Endothelial cell of umbilical vein (primary cell): ENCODE results near the gene BCAR1. TPM values are rescaled to one million over a fixed set of nuclear protein-coding genes. Genes with fewer than 3 reads are reported as not detected.

Source experiments
- BruUV-seq: library from RNA; stranded (reverse); fragments of 400-500 nt; replicated peaks from 2 replicates; lab custom pipeline; 2021; lab: Mats Ljungman, UMichigan
- CTCF ChIA-PET: fragments of 300-600, 350-600 bp; sonication (Branson Sonifier 250); formaldehyde crosslinking; loops from one replicate; lab custom pipeline; 2021; ENCODE audit warnings: antibody characterized with exemption, inconsistent platforms; lab: Charles Lee
- POLR2A ChIA-PET: fragments of 300-600, 350-600 bp; sonication (Branson Sonifier 250); formaldehyde crosslinking; loops from one replicate; lab custom pipeline; 2021; ENCODE audit warnings: antibody characterized with exemption, inconsistent platforms; lab: Charles Lee
- DNase-seq: peaks from one replicate; pipeline ENCODE4 v3.0.0-alpha.2; 2011; ENCODE audit warnings: low read depth, low spot score
- FAIRE-seq: peaks from 2 replicates; lab custom pipeline; 2011; peaks lifted over from hg19 to GRCh38; lab: Jason Lieb, UNC
- H2AFZ ChIP-seq: 2 replicates; pipeline ENCODE4 v1.6.0; 2012; ENCODE audit warnings: low read depth, low read length, control low read depth, inconsistent platforms
- H3K27ac ChIP-seq: 2 replicates; pipeline ENCODE4 v1.5.1; 2011; ENCODE audit warnings: low read depth, mild to moderate bottlenecking, control low read depth, low read length, moderate library complexity; ENCODE audit not compliant: insufficient read depth
- H3K27me3 ChIP-seq, 2 experiments: 2 replicates each; pipeline versions ENCODE4 v1.6.0 to v1.6.1; 2011; ENCODE audit warnings: low read length in 2 of 2, mixed read lengths in 1 of 2; ENCODE audit not compliant: control insufficient read depth in 2 of 2, insufficient read depth in 2 of 2
- H3K36me3 ChIP-seq, 2 experiments: 2 replicates in 1 of 2; 3 replicates in 1 of 2; pipeline ENCODE4 v1.5.1; 2011; ENCODE audit warnings: low read length in 2 of 2, mild to moderate bottlenecking in 1 of 2, moderate library complexity in 1 of 2; ENCODE audit not compliant: control insufficient read depth in 2 of 2, insufficient read depth in 2 of 2; ENCODE audit errors: extremely low read depth in 1 of 2
- H3K4me1 ChIP-seq: 3 replicates; pipeline ENCODE4 v1.5.1; 2011; ENCODE audit warnings: mild to moderate bottlenecking, low read length; ENCODE audit not compliant: control insufficient read depth, insufficient read depth; ENCODE audit errors: extremely low read depth
- H3K4me2 ChIP-seq: 2 replicates; pipeline ENCODE4 v1.6.1; 2011; ENCODE audit warnings: low read length, control low read depth, mixed read lengths; ENCODE audit not compliant: insufficient read depth
- H3K4me3 ChIP-seq, 3 experiments: fragments of 200-600 bp in 1 of 3; sonication (generic), shearing (Covaris generic) in 1 of 3; replicated peaks in 1 of 3; 2 replicates each; pipeline ENCODE4 v1.5.1; 2011 to 2016; ENCODE audit warnings: control low read depth in 3 of 3, low read length in 3 of 3, mild to moderate bottlenecking in 2 of 3, inconsistent platforms in 1 of 3, low read depth in 1 of 3, moderate library complexity in 1 of 3; ENCODE audit not compliant: insufficient read depth in 1 of 3
- H3K79me2 ChIP-seq: 2 replicates; pipeline ENCODE4 v1.6.0; 2012; ENCODE audit warnings: low read length, inconsistent platforms; ENCODE audit not compliant: control insufficient read depth, insufficient read depth
- H3K9ac ChIP-seq: replicated peaks from 2 replicates; pipeline ENCODE3; 2011; ENCODE audit warnings: low read length, control low read depth; ENCODE audit not compliant: insufficient read depth; ENCODE audit errors: extremely low read depth
- H3K9me1 ChIP-seq: replicated peaks from 3 replicates; pipeline ENCODE4 v1.6.0; 2011; ENCODE audit warnings: mild to moderate bottlenecking, low read length; ENCODE audit not compliant: control insufficient read depth, insufficient read depth; ENCODE audit errors: extremely low read depth
- H3K9me3 ChIP-seq: replicated peaks from 2 replicates; pipeline ENCODE4 v1.5.1; 2012; ENCODE audit warnings: low read length, inconsistent platforms; ENCODE audit not compliant: control insufficient read depth, insufficient read depth
- H4K20me1 ChIP-seq: replicated peaks from 2 replicates; pipeline ENCODE3; 2011; ENCODE audit warnings: mild to moderate bottlenecking, low read length; ENCODE audit not compliant: control insufficient read depth, insufficient read depth; ENCODE audit errors: extremely low read depth
- FOS ChIP-seq: IDR thresholded peaks from 2 replicates; pipeline ENCODE4 v1.6.1; 2011; ENCODE audit warnings: mild to moderate bottlenecking, low read length, moderate library complexity, borderline replicate concordance; ENCODE audit not compliant: insufficient read depth
- GATA2 ChIP-seq: IDR thresholded peaks from 2 replicates; pipeline ENCODE4 v1.7.0; 2011; ENCODE audit warnings: low read depth, mild to moderate bottlenecking, moderate library complexity, mixed read lengths, low read length; ENCODE audit not compliant: insufficient read length, insufficient read depth
- MAX ChIP-seq: IDR thresholded peaks from 2 replicates; pipeline ENCODE4 v1.6.1; 2011; ENCODE audit not compliant: insufficient read depth, insufficient read length
- MYC ChIP-seq: IDR thresholded peaks from one replicate; pipeline ENCODE4 v1.6.1; 2011; ENCODE audit warnings: mild to moderate bottlenecking, low read depth, low read length
- POLR2AphosphoS5 ChIP-seq: IDR thresholded peaks from 2 replicates; pipeline ENCODE4 v1.6.1; 2012; ENCODE audit warnings: low read depth, mild to moderate bottlenecking, control low read depth, low read length, moderate library complexity; ENCODE audit not compliant: insufficient read depth
- dilution Hi-C: fragments of 300-500 bp; cut with MboI; formaldehyde crosslinking; loops from one replicate; pipeline ENCODE4 v1.15.0; 2019; ENCODE audit warnings: low sequenced_read_pairs; ENCODE audit not compliant: extremely low pct_ligation_motif_present
- intact Hi-C: fragments of 100-400 bp; cut with micrococcal nuclease; formaldehyde crosslinking; loops from one replicate; pipeline ENCODE4 v1.10.0; 2022
- polyA plus RNA-seq, 4 experiments: library from polyadenylated mRNA; depleted of rRNA in 3 of 4; stranded (reverse) in 3 of 4; unstranded in 1 of 4; fragments of >200 nt; gene quantifications; 2 replicates each; pipeline versions ENCODE4 v1.2.1 to v1.2.3, GENCODE V29; 2011 to 2012; ENCODE audit warnings: missing spikeins in 1 of 4
- total RNA-seq: library from RNA; stranded (reverse); gene quantifications from 2 replicates; pipeline ENCODE4 v1.2.3, GENCODE V29; 2021

The BCAR1 gene
- total and polyA plus RNA-seq, 2 donors (not counting 3 experiments of a cell fraction or from before 2014, with no cell fraction given): 171 to 267 TPM

- Histone ChIP-seq H2AFZ (no peak overlapping the region), H3K9me1 (no peaks in the 10 kb centered on the region), H3K27ac (peak overlapping the region; percentile 48), H3K79me2 (peaks cover 94% of the 10 kb centered on the region), H3K4me2 (no peak overlapping the region), H4K20me1 (no peaks in the 10 kb centered on the region), H3K4me1 (peaks cover 10% of the 10 kb centered on the region), H3K9me3 (no peaks in the 10 kb centered on the region), H3K9ac (no peak overlapping the region), H3K27me3 (no peaks in the 10 kb centered on the region), H3K4me3 (no peak overlapping the region), H3K36me3 (peaks cover 30 to 85% of the 10 kb centered on the region in 2 experiments)
- POLR2A ChIA-PET: no interaction called here
- FAIRE-seq (no peak), DNase-seq (no peak)
- dilution Hi-C loops: no loop called here
- no TSS peak for BruUV-seq
- intact Hi-C loops: no loop called here
- CTCF ChIA-PET: interaction anchor here (0.7 to 6.5 kb wide), 11 partner anchors 102 to 164 kb away, joined by 3 to 120 read pairs (median 5); no protein-coding TSS in a partner anchor
- no peak for TF ChIP-seq MYC
- no peak for TF ChIP-seq GATA2
Observed at GRCh38 chr16:75238132-75238852, 13.1 kb downstream of the BCAR1 start.

GRCh38 chr16:75237398-75238131 is 13.9 kb downstream of the BCAR1 start:
- no peaks in the 10 kb centered on the region for H3K9me3 ChIP-seq
- no peak overlapping the region for H2AFZ ChIP-seq
- H3K27ac ChIP-seq: no peak overlapping the region
- no peaks in the 10 kb centered on the region for H4K20me1 ChIP-seq
- intact Hi-C loops (no loop called here), dilution Hi-C loops (no loop called here)
- DNase-seq (no peak), FAIRE-seq (no peak)
- H3K27me3 ChIP-seq: no peaks in the 10 kb centered on the region
- H3K79me2 ChIP-seq: peaks cover 91% of the 10 kb centered on the region
- no peak overlapping the region for H3K4me3 ChIP-seq
- ChIA-PET CTCF (interaction anchor here (1.3 to 6.5 kb wide), 3 partner anchors 145 to 165 kb away, joined by 3 to 120 read pairs (median 9); no protein-coding TSS in a partner anchor), POLR2A (no interaction called here)
- no peak overlapping the region for H3K9ac ChIP-seq
- TF ChIP-seq FOS (no peak), POLR2AphosphoS5 (peak; percentile 42), MAX (no peak)
- no TSS peak for BruUV-seq
- no peak overlapping the region for H3K4me2 ChIP-seq
- no peaks in the 10 kb centered on the region for H3K9me1 ChIP-seq
- peaks cover 37 to 81% of the 10 kb centered on the region in 2 experiments for H3K36me3 ChIP-seq
- peaks cover 9% of the 10 kb centered on the region for H3K4me1 ChIP-seq
